GM21717 (cell line): Measurements from ENCODE around the gene CTIF.
"Not testable (repeated sequence)": the region's sequence is repeated elsewhere in the genome, so short reads cannot be mapped to it uniquely, and the experiment has no call there.

Experiments used
- ATAC-seq: cut with Tn5 transposase; IDR thresholded peaks from one replicate; pipeline ENCODE4 v1.9.1; 2021; ENCODE audit warnings: mild to moderate bottlenecking, moderate library complexity; ENCODE audit not compliant: unreplicated experiment

The CTIF gene

GRCh38 chr18:48855422-48856377 is 316.9 kb downstream of the CTIF start:
- no peak for ATAC-seq

GRCh38 chr18:48857023-48857694 is 318.3 kb downstream of the CTIF start:
- no peak for ATAC-seq

GRCh38 chr18:48858676-48859075 is 319.8 kb downstream of the CTIF start:
- no peak for ATAC-seq

GRCh38 chr18:48859311-48860268 is 320.8 kb downstream of the CTIF start:
- ATAC-seq = no peak

DNA sequence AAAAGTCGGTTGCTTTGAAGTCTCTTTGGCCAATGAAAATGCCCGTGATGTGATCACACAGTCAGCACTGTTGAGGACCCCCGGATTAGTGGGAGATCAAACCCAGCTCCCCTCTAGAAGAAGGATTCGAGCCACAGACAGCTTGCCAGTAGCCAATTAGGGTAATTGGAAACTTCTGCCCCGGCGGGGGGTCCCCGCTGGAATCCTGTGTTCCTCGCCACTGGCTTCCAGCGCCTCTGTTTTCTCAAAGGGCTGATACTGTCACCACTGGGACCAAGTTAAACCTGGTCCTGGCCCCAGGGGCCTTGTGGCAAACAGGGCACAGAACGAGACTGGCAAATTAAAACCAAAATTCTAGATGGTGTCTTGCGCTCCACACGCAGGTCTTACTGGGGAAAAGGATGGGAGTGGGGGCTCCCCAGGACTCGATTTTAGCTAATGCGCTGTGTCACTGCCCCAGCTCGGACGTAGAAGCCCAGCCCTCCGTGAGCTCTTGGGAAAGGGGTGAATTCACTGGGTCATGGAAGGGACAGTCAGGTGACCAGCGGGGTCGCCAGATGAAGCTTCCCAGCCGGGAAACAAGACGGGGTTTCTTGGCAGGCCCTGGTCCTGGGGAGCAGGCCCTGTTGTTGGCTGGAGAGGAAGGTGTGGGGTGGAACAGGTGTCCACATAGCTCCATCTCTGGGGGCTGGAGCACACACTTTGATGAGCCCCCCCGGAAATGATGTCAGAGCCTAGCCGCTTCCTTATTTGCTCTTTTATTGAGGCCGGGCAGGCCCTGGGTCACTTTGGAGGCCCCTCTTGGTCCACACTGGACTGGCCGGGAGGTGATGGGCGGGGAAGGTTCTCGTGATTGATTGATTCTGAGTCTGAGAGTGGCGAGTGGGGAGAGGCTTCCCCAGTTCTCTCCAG is 321.7 kb downstream of the CTIF start:
- no peak for ATAC-seq

DNA sequence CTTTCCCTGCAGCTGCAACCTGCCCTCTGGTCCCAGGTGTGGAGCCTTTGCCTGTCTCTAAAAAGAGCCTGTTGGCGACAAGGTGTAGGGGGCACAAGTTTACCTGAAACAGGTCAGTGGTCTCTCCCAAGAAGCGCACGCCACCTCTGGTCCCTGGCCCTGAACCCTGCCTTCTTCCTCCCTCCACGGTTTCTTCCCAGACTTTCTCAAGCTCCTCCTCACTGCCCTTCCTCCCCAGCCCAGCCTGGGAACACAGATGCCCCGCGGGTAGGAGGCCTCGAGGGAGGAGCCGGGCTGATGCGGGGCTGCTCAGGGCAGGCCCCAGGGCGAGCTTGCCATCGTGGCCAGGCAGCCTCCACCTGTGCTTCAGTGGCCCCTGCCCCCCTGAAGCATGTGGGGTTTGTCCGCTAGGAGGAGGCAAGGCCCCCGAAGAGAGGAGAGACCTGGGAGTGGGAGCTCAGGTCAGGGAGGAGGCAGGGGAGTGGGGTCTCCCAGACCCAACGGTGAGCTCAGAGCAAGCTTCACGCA is 322.4 kb downstream of the CTIF start:
- no peak for ATAC-seq

DNA sequence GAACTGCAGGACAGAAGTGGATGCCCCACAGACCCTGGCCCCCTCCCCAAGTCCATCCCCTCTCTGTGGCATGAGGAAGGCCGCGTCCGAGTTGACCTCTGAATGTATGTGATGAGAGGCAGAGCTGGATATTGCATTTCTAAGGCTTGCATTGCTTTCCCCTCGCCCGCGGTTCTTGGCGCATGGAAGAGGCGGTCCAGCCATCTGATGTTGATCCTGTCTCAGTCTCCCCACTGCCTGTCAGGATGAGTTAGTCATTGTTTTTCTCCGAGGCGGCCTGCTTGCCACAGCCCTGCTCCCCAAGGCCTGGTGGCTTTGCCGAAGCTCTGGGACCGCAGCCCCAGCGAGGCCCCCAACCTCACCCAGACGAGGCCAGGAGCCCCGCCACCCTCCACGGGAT is 323.3 kb downstream of the CTIF start:
- ATAC-seq = no peak

DNA sequence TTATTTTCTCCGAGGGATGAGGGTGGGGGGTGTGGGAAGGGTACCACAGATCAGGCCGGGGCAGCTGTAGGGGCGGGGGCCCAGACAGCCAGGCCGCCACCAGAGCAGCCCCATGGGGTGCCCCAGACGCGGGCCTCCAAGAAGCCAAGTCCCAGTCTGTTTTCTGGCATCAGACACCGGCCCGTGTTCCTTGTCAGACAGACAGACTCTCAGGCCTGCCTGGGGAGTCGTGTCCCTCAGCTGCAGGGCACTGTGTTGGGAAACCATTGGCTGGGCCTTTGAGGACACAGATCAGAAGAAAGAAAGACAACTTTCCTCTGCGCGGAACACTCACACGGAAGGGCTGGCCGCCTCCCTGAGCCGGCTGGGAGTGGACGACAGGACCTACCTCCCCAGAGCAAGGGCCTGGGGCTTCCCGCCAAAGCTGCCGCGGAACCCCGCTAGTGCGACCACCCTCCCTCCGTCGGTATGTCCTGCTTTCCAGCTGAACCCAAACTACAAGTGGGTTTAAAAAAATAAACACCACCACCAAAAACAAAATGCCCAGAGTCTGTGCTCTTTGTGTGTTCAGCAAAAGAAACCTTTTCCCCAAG is 323.9 kb downstream of the CTIF start:
- ATAC-seq = no peak

- ATAC-seq = no peak
Observed at GRCh38 chr18:48863432-48864065, 324.7 kb downstream of the CTIF start.

GRCh38 chr18:48864876-48865275 is 326.0 kb downstream of the CTIF start:
- ATAC-seq = no peak

DNA sequence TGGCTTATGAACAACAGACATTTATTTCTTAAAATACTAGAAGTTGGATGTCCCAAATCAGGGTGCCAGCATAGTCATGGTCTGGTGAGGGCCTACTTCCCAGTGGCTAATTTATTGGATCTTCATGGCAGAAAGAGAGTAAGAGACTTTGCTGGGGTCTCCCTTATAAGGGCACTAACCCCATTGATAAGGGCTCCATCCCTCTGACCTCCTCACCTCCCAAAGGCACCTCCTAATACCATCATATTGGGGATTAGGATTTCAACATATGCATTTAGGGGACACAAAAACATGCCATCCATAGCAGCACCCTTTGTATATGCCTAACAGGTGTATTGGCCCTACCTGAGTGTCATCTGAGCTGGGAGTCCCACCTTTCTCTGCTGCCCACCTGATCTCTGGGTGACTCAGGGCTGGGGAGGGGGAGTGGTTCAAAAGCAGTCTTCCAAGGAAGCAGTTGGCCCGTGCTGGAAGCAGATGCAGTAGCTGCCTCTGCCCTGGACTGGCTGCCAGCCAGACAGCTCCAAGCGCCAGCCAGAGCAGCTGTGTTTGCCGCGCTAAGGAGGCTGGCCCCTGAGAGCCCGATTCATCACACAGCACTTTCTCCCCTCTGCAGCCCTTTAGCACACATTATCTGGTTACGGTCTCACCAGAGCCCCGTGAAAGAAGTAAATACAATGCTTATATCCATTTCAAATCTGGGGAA is 327.4 kb downstream of the CTIF start:
- no peak for ATAC-seq

- ATAC-seq = no peak
Observed at GRCh38 chr18:48866856-48867255, 328.0 kb downstream of the CTIF start.

- no peak for ATAC-seq
Observed at GRCh38 chr18:48867978-48868377, 329.1 kb downstream of the CTIF start.

GRCh38 chr18:48868468-48869466 is 329.9 kb downstream of the CTIF start:
- ATAC-seq = peak; percentile 80

DNA sequence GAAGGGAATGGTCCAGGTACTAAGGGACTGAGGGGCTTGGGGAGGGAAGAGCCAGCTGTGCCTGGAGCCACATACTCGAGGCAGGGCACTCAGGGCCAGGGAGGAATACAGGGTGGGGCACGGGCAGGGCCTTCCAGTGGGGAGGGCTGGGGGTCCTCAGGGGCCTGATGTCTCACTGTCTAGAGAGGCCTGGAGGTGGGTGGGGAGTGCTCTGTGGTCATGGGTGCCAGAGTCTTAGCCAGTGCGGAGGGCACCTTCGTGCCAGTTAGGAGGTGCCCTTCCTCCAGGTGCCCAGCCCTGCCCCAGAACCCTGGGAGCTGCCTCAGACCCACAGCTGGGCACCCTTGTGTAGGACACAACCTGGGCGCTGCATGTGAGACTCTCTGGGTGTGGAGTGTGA is 330.8 kb downstream of the CTIF start:
- ATAC-seq = no peak

DNA sequence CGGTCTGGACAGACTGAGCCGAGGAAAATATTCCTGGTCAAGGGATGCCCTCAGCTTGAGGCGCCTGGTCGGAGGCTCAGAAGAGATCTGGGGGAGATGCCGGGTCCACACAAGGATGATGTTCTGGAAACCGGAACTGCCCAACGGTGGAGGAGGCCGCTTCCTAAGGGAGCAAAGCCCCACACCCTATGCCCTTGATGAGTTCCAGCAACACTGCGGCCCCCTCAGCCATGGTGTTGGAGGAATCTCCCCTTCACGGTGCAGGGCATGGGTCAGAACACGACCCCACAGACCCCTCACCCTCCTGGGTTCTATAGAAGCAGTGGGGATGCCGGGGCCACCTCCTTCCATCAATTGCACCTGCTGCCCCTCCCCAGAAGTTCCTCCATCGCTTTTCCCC is 332.1 kb downstream of the CTIF start:
- not testable (repeated sequence) for ATAC-seq
